ENCODE data around the gene SPATS2L.

GRCh38 chr2:200288670-200289429 lies 17.6 kb upstream of the SPATS2L start:
- TF ChIP-seq CTCF (IDR thresholded peaks at IDR 0.05) (no peak), POLR2A (IDR thresholded peaks at IDR 0.05) (no peak), POLR2AphosphoS5 (IDR thresholded peaks at IDR 0.05) (no peak)

Measured in breast epithelium (tissue), 3 donors.